SH-SY5Y (cell line): ENCODE data around the gene CAMTA1.

ENCODE experiments used
- GATA2 ChIP-seq: IDR thresholded peaks from 2 replicates; pipeline ENCODE4 v1.6.1; 2011; ENCODE audit warnings: mild to moderate bottlenecking, low read depth, low read length
- GATA3 ChIP-seq: IDR thresholded peaks from 2 replicates; pipeline ENCODE4 v1.6.1; 2011; ENCODE audit warnings: low read depth, mild to moderate bottlenecking, low read length, moderate library complexity

- TF ChIP-seq GATA2 (no peak), GATA3 (no peak)
Measured at GRCh38 chr1:6834366-6834765, 49.1 kb downstream of the CAMTA1 start.
